Measurements from ENCODE around the gene NR1H2. TPM values are rescaled to one million over a fixed set of nuclear protein-coding genes. Genes with fewer than 3 reads are reported as not detected.
A peak's percentile ranks its signal among the peaks of the same experiment; 100 is the strongest.

The NR1H2 gene
- total and polyA plus RNA-seq, 2 experiments from 2014 or later, result 32.9 to 70.2 TPM

DNA sequence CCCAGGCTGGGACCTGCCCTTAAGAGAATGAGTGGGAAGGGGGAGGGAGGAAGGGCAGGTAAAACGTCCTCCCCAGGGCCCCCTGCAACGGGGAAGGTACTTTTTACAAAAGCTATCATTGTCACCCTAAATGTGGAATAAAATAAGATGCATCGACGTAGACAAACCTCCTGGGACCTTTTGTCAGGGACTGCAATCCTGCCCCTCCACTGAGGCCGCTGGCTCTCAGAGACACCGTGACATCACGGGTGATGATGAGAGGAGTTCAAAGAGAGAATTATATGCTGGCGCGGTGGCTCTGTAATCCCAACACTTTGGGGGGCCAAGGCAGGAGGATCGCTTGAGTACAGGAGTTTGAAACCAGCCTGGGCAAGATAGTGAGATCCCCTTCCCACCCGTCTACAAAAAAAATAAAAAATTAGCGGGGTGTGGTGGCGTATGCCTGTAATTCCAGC, 54.7 kb downstream of the NR1H2 start:
- Histone ChIP-seq H3K9me2 (ENCODE audit: insufficient read depth) (no peaks in the 10 kb centered on the region), H3K79me2 (replicated peaks; ENCODE audit: insufficient read depth) (no peaks in the 10 kb centered on the region), H2AFZ (peak overlapping the region; percentile 89; the same call in 1 of the 2 replicates), H3K4me2 (peak overlapping the region; percentile 88), H4K20me1 (replicated peaks; ENCODE audit: insufficient read depth) (no peaks in the 10 kb centered on the region; the same call in 1 of the 2 replicates), H3K4me1 (ENCODE audit: insufficient read depth) (peaks cover 29% of the 10 kb centered on the region), H3K4me3 (peak overlapping the region; percentile 84), H3K27ac (ENCODE audit: low read depth) (no peak overlapping the region), H3K36me3 (ENCODE audit: insufficient read depth) (no peaks in the 10 kb centered on the region), H3K27me3 (ENCODE audit: insufficient read depth) (peaks cover 26% of the 10 kb centered on the region), H3F3A (replicated peaks; ENCODE audit: low read depth) (peaks cover 20% of the 10 kb centered on the region; the same call in 1 of the 2 replicates)
- Mint-ChIP-seq H3K36me3 (ENCODE audit: low read depth) (0 out of 3 replicates have a peak, but pooled peaks cover 6% of the 10 kb centered on the region), H3K27me3 (ENCODE audit: insufficient read depth, low read depth, poor library complexity) (peaks cover 20% of the 10 kb centered on the region), H3K4me3 (peak overlapping the region; percentile 82), H3K27ac (no peak overlapping the region; the same call in 1 of the 2 replicates), H3K4me1 (peaks cover 19% of the 10 kb centered on the region), H3K9me3 (no peaks in the 10 kb centered on the region; the same call in 2 of the 3 replicates)
- peak; percentile 25 for DNase-seq (ENCODE audit: low spot score)
- ATAC-seq, result no peak
- TF ChIP-seq REST (IDR thresholded peaks at IDR 0.05; ENCODE audit: unreplicated experiment) (no peak), EZH2phosphoT487 (IDR thresholded peaks at IDR 0.05; ENCODE audit: unreplicated experiment) (no peak), NANOG (IDR thresholded peaks at IDR 0.05; ENCODE audit: borderline replicate concordance) (no peak)

- ATAC-seq (peak; percentile 81), DNase-seq (ENCODE audit: low spot score) (peak; percentile 93)
- Histone ChIP-seq H3K79me2 (replicated peaks; ENCODE audit: insufficient read depth) (no peaks in the 10 kb centered on the region), H3K27me3 (ENCODE audit: insufficient read depth) (peaks cover 26% of the 10 kb centered on the region), H3K4me2 (peak overlapping the region; percentile 99), H3K27ac (ENCODE audit: low read depth) (no peak overlapping the region), H3F3A (replicated peaks; ENCODE audit: low read depth) (peaks cover 20% of the 10 kb centered on the region; the same call in 1 of the 2 replicates), H3K4me3 (peak overlapping the region; percentile 84), H3K4me1 (ENCODE audit: insufficient read depth) (peaks cover 29% of the 10 kb centered on the region), H3K36me3 (ENCODE audit: insufficient read depth) (no peaks in the 10 kb centered on the region), H4K20me1 (replicated peaks; ENCODE audit: insufficient read depth) (no peaks in the 10 kb centered on the region; the same call in 1 of the 2 replicates), H2AFZ (peak overlapping the region; percentile 89; the same call in 1 of the 2 replicates), H3K9me2 (ENCODE audit: insufficient read depth) (no peaks in the 10 kb centered on the region)
- Mint-ChIP-seq H3K27ac (peak overlapping the region; percentile 86), H3K4me1 (peaks cover 19% of the 10 kb centered on the region), H3K36me3 (ENCODE audit: low read depth) (peaks cover 6% of the 10 kb centered on the region; the same call in 1 of the 3 replicates), H3K27me3 (ENCODE audit: insufficient read depth, low read depth, poor library complexity) (peaks cover 20% of the 10 kb centered on the region), H3K4me3 (peak overlapping the region; percentile 82), H3K9me3 (peaks cover 2% of the 10 kb centered on the region)
- TF ChIP-seq POLR2AphosphoS5 (IDR thresholded peaks at IDR 0.05; ENCODE audit: low read depth) (peak; percentile 56; the same call in 1 of the 2 replicates), JUNB (IDR thresholded peaks at IDR 0.05; ENCODE audit: unreplicated experiment) (no peak), ZNF331 (CRISPR knock-in tag; IDR thresholded peaks at IDR 0.05; ENCODE audit: low read depth) (no peak), CREB1 (CRISPR knock-in tag; IDR thresholded peaks at IDR 0.05; ENCODE audit: low read depth) (peak; percentile 93), ETS1 (IDR thresholded peaks at IDR 0.05) (no peak), NANOG (IDR thresholded peaks at IDR 0.05; ENCODE audit: borderline replicate concordance) (no peak)
- TF ChIP-seq, protein P1, sequence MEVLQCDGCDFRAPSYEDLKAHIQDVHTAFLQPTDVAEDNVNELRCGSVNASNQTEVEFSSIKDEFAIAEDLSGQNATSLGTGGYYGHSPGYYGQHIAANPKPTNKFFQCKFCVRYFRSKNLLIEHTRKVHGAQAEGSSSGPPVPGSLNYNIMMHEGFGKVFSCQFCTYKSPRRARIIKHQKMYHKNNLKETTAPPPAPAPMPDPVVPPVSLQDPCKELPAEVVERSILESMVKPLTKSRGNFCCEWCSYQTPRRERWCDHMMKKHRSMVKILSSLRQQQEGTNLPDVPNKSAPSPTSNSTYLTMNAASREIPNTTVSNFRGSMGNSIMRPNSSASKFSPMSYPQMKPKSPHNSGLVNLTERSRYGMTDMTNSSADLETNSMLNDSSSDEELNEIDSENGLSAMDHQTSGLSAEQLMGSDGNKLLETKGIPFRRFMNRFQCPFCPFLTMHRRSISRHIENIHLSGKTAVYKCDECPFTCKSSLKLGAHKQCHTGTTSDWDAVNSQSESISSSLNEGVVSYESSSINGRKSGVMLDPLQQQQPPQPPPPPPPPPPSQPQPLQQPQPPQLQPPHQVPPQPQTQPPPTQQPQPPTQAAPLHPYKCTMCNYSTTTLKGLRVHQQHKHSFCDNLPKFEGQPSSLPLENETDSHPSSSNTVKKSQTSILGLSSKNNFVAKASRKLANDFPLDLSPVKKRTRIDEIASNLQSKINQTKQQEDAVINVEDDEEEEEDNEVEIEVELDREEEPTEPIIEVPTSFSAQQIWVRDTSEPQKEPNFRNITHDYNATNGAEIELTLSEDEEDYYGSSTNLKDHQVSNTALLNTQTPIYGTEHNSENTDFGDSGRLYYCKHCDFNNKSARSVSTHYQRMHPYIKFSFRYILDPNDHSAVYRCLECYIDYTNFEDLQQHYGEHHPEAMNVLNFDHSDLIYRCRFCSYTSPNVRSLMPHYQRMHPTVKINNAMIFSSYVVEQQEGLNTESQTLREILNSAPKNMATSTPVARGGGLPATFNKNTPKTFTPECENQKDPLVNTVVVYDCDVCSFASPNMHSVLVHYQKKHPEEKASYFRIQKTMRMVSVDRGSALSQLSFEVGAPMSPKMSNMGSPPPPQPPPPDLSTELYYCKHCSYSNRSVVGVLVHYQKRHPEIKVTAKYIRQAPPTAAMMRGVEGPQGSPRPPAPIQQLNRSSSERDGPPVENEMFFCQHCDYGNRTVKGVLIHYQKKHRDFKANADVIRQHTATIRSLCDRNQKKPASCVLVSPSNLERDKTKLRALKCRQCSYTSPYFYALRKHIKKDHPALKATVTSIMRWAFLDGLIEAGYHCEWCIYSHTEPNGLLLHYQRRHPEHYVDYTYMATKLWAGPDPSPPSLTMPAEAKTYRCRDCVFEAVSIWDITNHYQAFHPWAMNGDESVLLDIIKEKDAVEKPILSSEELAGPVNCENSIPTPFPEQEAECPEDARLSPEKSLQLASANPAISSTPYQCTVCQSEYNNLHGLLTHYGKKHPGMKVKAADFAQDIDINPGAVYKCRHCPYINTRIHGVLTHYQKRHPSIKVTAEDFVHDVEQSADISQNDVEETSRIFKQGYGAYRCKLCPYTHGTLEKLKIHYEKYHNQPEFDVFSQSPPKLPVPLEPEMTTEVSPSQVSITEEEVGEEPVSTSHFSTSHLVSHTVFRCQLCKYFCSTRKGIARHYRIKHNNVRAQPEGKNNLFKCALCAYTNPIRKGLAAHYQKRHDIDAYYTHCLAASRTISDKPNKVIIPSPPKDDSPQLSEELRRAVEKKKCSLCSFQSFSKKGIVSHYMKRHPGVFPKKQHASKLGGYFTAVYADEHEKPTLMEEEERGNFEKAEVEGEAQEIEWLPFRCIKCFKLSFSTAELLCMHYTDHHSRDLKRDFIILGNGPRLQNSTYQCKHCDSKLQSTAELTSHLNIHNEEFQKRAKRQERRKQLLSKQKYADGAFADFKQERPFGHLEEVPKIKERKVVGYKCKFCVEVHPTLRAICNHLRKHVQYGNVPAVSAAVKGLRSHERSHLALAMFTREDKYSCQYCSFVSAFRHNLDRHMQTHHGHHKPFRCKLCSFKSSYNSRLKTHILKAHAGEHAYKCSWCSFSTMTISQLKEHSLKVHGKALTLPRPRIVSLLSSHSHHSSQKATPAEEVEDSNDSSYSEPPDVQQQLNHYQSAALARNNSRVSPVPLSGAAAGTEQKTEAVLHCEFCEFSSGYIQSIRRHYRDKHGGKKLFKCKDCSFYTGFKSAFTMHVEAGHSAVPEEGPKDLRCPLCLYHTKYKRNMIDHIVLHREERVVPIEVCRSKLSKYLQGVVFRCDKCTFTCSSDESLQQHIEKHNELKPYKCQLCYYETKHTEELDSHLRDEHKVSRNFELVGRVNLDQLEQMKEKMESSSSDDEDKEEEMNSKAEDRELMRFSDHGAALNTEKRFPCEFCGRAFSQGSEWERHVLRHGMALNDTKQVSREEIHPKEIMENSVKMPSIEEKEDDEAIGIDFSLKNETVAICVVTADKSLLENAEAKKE (CRISPR knock-in tag; IDR thresholded peaks at IDR 0.05), result no peak
These were observed 55.3 kb downstream of the NR1H2 start for GRCh38 chr19:50431343-50432220.

Data from GM23338 (cell line).